ENCODE results near the gene TLR10.

DNA sequence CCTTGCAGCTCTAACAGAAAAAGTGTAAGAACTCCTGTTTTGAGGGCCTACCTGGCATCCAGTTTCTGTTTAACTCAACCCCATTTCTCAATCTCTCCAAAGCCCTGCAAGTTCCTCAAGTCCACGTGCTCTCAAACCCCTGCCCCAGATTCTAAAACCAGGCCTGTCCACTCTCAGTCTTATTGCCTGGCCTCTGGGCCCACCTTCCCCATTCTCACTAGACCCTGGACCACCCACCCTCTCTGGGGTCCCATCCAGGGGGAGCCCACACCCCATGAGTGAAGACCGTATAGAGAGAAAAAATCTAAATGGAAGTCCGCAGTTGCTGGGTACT is 58.3 kb downstream of the TLR10 start:
- TF ChIP-seq POLR2A (IDR thresholded peaks at IDR 0.05), result no peak
- TF ChIP-seq, protein P1, sequence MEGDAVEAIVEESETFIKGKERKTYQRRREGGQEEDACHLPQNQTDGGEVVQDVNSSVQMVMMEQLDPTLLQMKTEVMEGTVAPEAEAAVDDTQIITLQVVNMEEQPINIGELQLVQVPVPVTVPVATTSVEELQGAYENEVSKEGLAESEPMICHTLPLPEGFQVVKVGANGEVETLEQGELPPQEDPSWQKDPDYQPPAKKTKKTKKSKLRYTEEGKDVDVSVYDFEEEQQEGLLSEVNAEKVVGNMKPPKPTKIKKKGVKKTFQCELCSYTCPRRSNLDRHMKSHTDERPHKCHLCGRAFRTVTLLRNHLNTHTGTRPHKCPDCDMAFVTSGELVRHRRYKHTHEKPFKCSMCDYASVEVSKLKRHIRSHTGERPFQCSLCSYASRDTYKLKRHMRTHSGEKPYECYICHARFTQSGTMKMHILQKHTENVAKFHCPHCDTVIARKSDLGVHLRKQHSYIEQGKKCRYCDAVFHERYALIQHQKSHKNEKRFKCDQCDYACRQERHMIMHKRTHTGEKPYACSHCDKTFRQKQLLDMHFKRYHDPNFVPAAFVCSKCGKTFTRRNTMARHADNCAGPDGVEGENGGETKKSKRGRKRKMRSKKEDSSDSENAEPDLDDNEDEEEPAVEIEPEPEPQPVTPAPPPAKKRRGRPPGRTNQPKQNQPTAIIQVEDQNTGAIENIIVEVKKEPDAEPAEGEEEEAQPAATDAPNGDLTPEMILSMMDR (IDR thresholded peaks at IDR 0.05 in 8 of 11, conservative IDR thresholded peaks at IDR 0.05 in 3 of 11), result no peak
